Measurements from ENCODE around the gene APP. TPM values are rescaled to one million over a fixed set of nuclear protein-coding genes. Genes with fewer than 3 reads are reported as not detected.

Gene APP
- total RNA-seq, 2 donors from 2014 or later = 460 to 557 TPM

GRCh38 chr21:26096494-26097371 is 73.8 kb downstream of the APP start:
- Mint-ChIP-seq H3K36me3 (ENCODE audit: low read depth) (peaks cover 19% of the 10 kb centered on the region), H3K27ac (peak overlapping the region; percentile 13), H3K4me1 (peaks cover 40% of the 10 kb centered on the region), H3K4me3 (no peak overlapping the region), H3K9me3 (no peaks in the 10 kb centered on the region), H3K27me3 (ENCODE audit: insufficient read depth) (no peaks in the 10 kb centered on the region)
- peaks cover 7% of the 10 kb centered on the region for H3K36me3 ChIP-seq (ENCODE audit: control insufficient read depth, insufficient read depth, low read length)
- H3K9me3 ChIP-seq (ENCODE audit: control insufficient read depth, low read length) = no peaks in the 10 kb centered on the region
- no peak overlapping the region for H3K9ac ChIP-seq (ENCODE audit: extremely low read depth, low read length, poor library complexity, severe bottlenecking)
- no peak for DNase-seq
- H3K27ac ChIP-seq (ENCODE audit: low read depth, low read length) = peak overlapping the region; percentile 7
- H3K4me1 ChIP-seq (ENCODE audit: control insufficient read depth, insufficient read depth, low read length) = peaks cover 4% of the 10 kb centered on the region
- no peak for TF ChIP-seq CTCF (conservative IDR thresholded peaks at IDR 0.05)
- 92 to 94% methylated on average over 8 to 13 of the region's 13 CpGs for WGBS, 2 experiments (ENCODE audit: insufficient coverage in 1 of 2, insufficient read length in 1 of 2)
- H3K27me3 ChIP-seq (ENCODE audit: control insufficient read depth, insufficient read depth, low read length, poor library complexity, severe bottlenecking) = no peaks in the 10 kb centered on the region
- no peak overlapping the region for H3K4me3 ChIP-seq (ENCODE audit: low read length)

- 93 to 95% methylated on average over 3 to 7 of the region's 7 CpGs for WGBS, 2 experiments (ENCODE audit: insufficient coverage in 1 of 2, insufficient read length in 1 of 2)
- Histone ChIP-seq H3K27ac (ENCODE audit: low read depth, low read length) (no peak overlapping the region), H3K4me1 (ENCODE audit: control insufficient read depth, insufficient read depth, low read length) (peaks cover 4% of the 10 kb centered on the region), H3K4me3 (ENCODE audit: low read length) (no peak overlapping the region), H3K9me3 (ENCODE audit: control insufficient read depth, low read length) (no peaks in the 10 kb centered on the region), H3K27me3 (ENCODE audit: control insufficient read depth, insufficient read depth, low read length, poor library complexity, severe bottlenecking) (no peaks in the 10 kb centered on the region), H3K36me3 (ENCODE audit: control insufficient read depth, insufficient read depth, low read length) (peaks cover 16% of the 10 kb centered on the region), H3K9ac (ENCODE audit: extremely low read depth, low read length, poor library complexity, severe bottlenecking) (no peak overlapping the region)
- peaks cover 12% of the 10 kb centered on the region for H3K36me3 Mint-ChIP-seq (ENCODE audit: low read depth)
- H3K4me3 Mint-ChIP-seq = no peak overlapping the region
- no peaks in the 10 kb centered on the region for H3K27me3 Mint-ChIP-seq (ENCODE audit: insufficient read depth)
- H3K27ac Mint-ChIP-seq = no peak overlapping the region
- peaks cover 32% of the 10 kb centered on the region for H3K4me1 Mint-ChIP-seq
- TF ChIP-seq CTCF (conservative IDR thresholded peaks at IDR 0.05) = no peak
- H3K9me3 Mint-ChIP-seq = no peaks in the 10 kb centered on the region
- DNase-seq = no peak
Observed at GRCh38 chr21:26095131-26095530, 75.4 kb downstream of the APP start.

GRCh38 chr21:26093122-26093521 is 77.4 kb downstream of the APP start:
- Mint-ChIP-seq H3K36me3 (ENCODE audit: low read depth) (peaks cover 27% of the 10 kb centered on the region), H3K9me3 (no peaks in the 10 kb centered on the region), H3K27me3 (ENCODE audit: insufficient read depth) (no peaks in the 10 kb centered on the region), H3K4me3 (no peak overlapping the region), H3K27ac (no peak overlapping the region), H3K4me1 (peaks cover 27% of the 10 kb centered on the region)
- Histone ChIP-seq H3K27me3 (ENCODE audit: control insufficient read depth, insufficient read depth, low read length, poor library complexity, severe bottlenecking) (no peaks in the 10 kb centered on the region), H3K27ac (ENCODE audit: low read depth, low read length) (no peak overlapping the region), H3K9me3 (ENCODE audit: control insufficient read depth, low read length) (no peaks in the 10 kb centered on the region), H3K36me3 (ENCODE audit: control insufficient read depth, insufficient read depth, low read length) (peaks cover 36% of the 10 kb centered on the region), H3K9ac (ENCODE audit: extremely low read depth, low read length, poor library complexity, severe bottlenecking) (no peak overlapping the region), H3K4me1 (ENCODE audit: control insufficient read depth, insufficient read depth, low read length) (peaks cover 4% of the 10 kb centered on the region), H3K4me3 (ENCODE audit: low read length) (no peak overlapping the region)
- no peak for DNase-seq
- WGBS, 2 experiments (ENCODE audit: insufficient coverage in 1 of 2, insufficient read length in 1 of 2) = 85% methylated on average over 3 of the region's 3 CpGs; no CpG with 5 or more reads in 1 of the 2 experiments
- TF ChIP-seq CTCF (conservative IDR thresholded peaks at IDR 0.05) = no peak

Data from endodermal cell (in vitro differentiated cells).